ENCODE data around the gene NUTM1.
"Not testable (repeated sequence)": the region's sequence is repeated elsewhere in the genome, so short reads cannot be mapped to it uniquely, and the experiment has no call there.

NUTM1 gene

GRCh38 chr15:34374816-34375215, 31.7 kb downstream of the NUTM1 start:
- peaks cover 0 to 10% (median 0%) of the 10 kb centered on the region in 11 experiments; a peak in 2 of 22 replicates for H3K36me3 ChIP-seq
- H4K20me1 ChIP-seq: no peaks in the 10 kb centered on the region
- peaks cover 0 to 9% (median 8%) of the 10 kb centered on the region in 10 experiments; a peak in 12 of 20 replicates for H3K4me1 ChIP-seq
- no peaks in the 10 kb centered on the region for H3K27me3 ChIP-seq
- H3K9ac ChIP-seq: no peak overlapping the region
- no peak for TF ChIP-seq Cebpa-rat (IDR thresholded peaks at IDR 0.05)
- no peaks in the 10 kb centered on the region; a peak in 1 of 22 replicates for H3K9me3 ChIP-seq (replicated peaks in 1 of 11)
- H3K4me3 ChIP-seq: no peak overlapping the region
- H3K4me2 ChIP-seq: no peak overlapping the region
- no peak overlapping the region for H3K27ac ChIP-seq

- H3K9me3 ChIP-seq (replicated peaks in 1 of 11); H3K27me3 ChIP-seq; H3K4me1 ChIP-seq; H3K4me3 ChIP-seq; H3K27ac ChIP-seq; H3K9ac ChIP-seq; H4K20me1 ChIP-seq; H3K36me3 ChIP-seq; H3K4me2 ChIP-seq: not testable (repeated sequence)
These were observed 32.4 kb downstream of the NUTM1 start for GRCh38 chr15:34375541-34375940.

GRCh38 chr15:34376856-34377255, 33.7 kb downstream of the NUTM1 start:
- H3K4me2 ChIP-seq: no peak overlapping the region
- no peaks in the 10 kb centered on the region for H3K4me1 ChIP-seq
- H3K27ac ChIP-seq: no peak overlapping the region
- no peaks in the 10 kb centered on the region for H3K9me3 ChIP-seq (replicated peaks in 1 of 11)
- TF ChIP-seq Cebpa-rat (IDR thresholded peaks at IDR 0.05): no peak
- H3K36me3 ChIP-seq: peaks cover 0 to 10% (median 0%) of the 10 kb centered on the region in 11 experiments; a peak in 2 of 22 replicates
- H3K9ac ChIP-seq: no peak overlapping the region
- H3K27me3 ChIP-seq: no peaks in the 10 kb centered on the region
- H4K20me1 ChIP-seq: no peaks in the 10 kb centered on the region
- H3K4me3 ChIP-seq: no peak overlapping the region

- H3K9me3 ChIP-seq (replicated peaks in 1 of 11); H3K4me2 ChIP-seq; H3K27me3 ChIP-seq; H3K36me3 ChIP-seq; H3K4me1 ChIP-seq; H3K9ac ChIP-seq; H4K20me1 ChIP-seq; H3K4me3 ChIP-seq; H3K27ac ChIP-seq: not testable (repeated sequence)
These were observed 37.4 kb downstream of the NUTM1 start for GRCh38 chr15:34380491-34380890.

GRCh38 chr15:34381829-34382521, 38.9 kb downstream of the NUTM1 start:
- not testable (repeated sequence) for H3K9me3 ChIP-seq (replicated peaks in 1 of 11); H3K27ac ChIP-seq; H4K20me1 ChIP-seq; H3K9ac ChIP-seq; H3K4me3 ChIP-seq; H3K36me3 ChIP-seq; H3K27me3 ChIP-seq; H3K4me1 ChIP-seq; H3K4me2 ChIP-seq

- H3K27me3 ChIP-seq; H3K27ac ChIP-seq; H3K9me3 ChIP-seq (replicated peaks in 1 of 11); H4K20me1 ChIP-seq; H3K36me3 ChIP-seq; H3K4me1 ChIP-seq; H3K9ac ChIP-seq; H3K4me2 ChIP-seq; H3K4me3 ChIP-seq: not testable (repeated sequence)
These were observed 46.5 kb downstream of the NUTM1 start for GRCh38 chr15:34389594-34390086.

- H3K4me3 ChIP-seq; H3K9ac ChIP-seq; H3K9me3 ChIP-seq (replicated peaks in 1 of 11); H4K20me1 ChIP-seq; H3K36me3 ChIP-seq; H3K27ac ChIP-seq; H3K4me2 ChIP-seq; H3K4me1 ChIP-seq; H3K27me3 ChIP-seq: not testable (repeated sequence)
These were observed 49.9 kb downstream of the NUTM1 start for GRCh38 chr15:34392981-34393380.

GRCh38 chr15:34397637-34398259, 54.6 kb downstream of the NUTM1 start:
- H3K27me3 ChIP-seq; H4K20me1 ChIP-seq; H3K27ac ChIP-seq; H3K9me3 ChIP-seq (replicated peaks in 1 of 11); H3K9ac ChIP-seq; H3K36me3 ChIP-seq; H3K4me3 ChIP-seq; H3K4me1 ChIP-seq; H3K4me2 ChIP-seq: not testable (repeated sequence)

- H3K9me3 ChIP-seq (replicated peaks in 1 of 11); H3K27ac ChIP-seq; H3K27me3 ChIP-seq; H3K36me3 ChIP-seq; H3K4me1 ChIP-seq; H4K20me1 ChIP-seq; H3K4me2 ChIP-seq; H3K9ac ChIP-seq; H3K4me3 ChIP-seq: not testable (repeated sequence)
These were observed 60.1 kb downstream of the NUTM1 start for GRCh38 chr15:34403160-34403598.

- H3K27ac ChIP-seq; H3K27me3 ChIP-seq; H3K9me3 ChIP-seq (replicated peaks in 1 of 11); H3K4me2 ChIP-seq; H3K9ac ChIP-seq; H4K20me1 ChIP-seq; H3K4me1 ChIP-seq; H3K4me3 ChIP-seq; H3K36me3 ChIP-seq: not testable (repeated sequence)
These were observed 60.8 kb downstream of the NUTM1 start for GRCh38 chr15:34403899-34404298.
